GM23248 (cell line): ENCODE results near the gene NPBWR2.

Experiments
- EZH2 ChIP-seq: fragments of 200-600 bp; sonication (generic); IDR thresholded peaks from 2 replicates; pipeline ENCODE4 v1.6.1; 2018; ENCODE audit warnings: antibody characterized with exemption, mild to moderate bottlenecking; ENCODE audit not compliant: insufficient read depth, poor library complexity, severe bottlenecking
- EZH2phosphoT487 ChIP-seq: fragments of 200-600 bp; sonication (generic); IDR thresholded peaks from 2 replicates; pipeline ENCODE4 v1.6.1; 2018; ENCODE audit warnings: antibody characterized with exemption, moderate library complexity, mild to moderate bottlenecking, low read depth; ENCODE audit not compliant: insufficient read depth

DNA sequence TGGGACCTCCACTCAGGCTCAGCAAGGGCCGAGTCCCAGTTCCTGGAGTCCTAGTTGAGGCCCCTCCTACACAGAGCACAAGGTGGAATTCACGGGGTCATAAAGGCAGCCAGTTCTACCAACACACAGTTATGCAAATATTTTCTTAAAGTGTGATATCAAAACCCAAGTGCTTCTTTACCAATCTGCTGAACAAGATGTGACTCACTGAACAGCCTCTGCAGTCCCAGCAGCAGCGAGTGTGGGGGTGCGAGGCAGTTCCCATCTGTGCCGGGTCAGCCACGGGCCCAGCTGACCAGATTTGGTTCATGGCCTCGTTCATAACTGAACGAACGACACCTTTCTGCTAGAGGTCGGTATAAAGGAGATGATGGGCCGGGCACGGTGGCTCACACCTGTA is 48.8 kb downstream of the NPBWR2 start:
- TF ChIP-seq EZH2phosphoT487 (no peak), EZH2 (no peak)
